Psoas muscle (tissue), 8 donors: ENCODE data around the gene CDK17. TPM values are rescaled to one million over a fixed set of nuclear protein-coding genes. Genes with fewer than 3 reads are reported as not detected.
"Not testable (repeated sequence)": the region's sequence is repeated elsewhere in the genome, so short reads cannot be mapped to it uniquely, and the experiment has no call there.

Source experiments
- ATAC-seq, 4 donors: fragments of 200-7000 bp; cut with Tn5 transposase; one replicate each; pipeline ENCODE4 v1.9.1; 2020; ENCODE audit warnings: moderate library complexity in 3 of 4, mild to moderate bottlenecking in 2 of 4
- DNase-seq, 2 donors: peaks; one replicate each; pipeline ENCODE4 v3.0.0-alpha.2; 2020
- H3K27ac ChIP-seq: fragments of 200-600 bp; one replicate; pipeline ENCODE4 v1.8.0; 2022
- H3K27me3 ChIP-seq, 3 donors: fragments of 200-600 bp in 1 of 3; one replicate each; pipeline versions ENCODE4 v1.6.1 to v1.8.0; 2013 to 2022; ENCODE audit warnings: low read length in 2 of 3, mild to moderate bottlenecking in 2 of 3, moderate library complexity in 1 of 3; ENCODE audit not compliant: insufficient read depth in 3 of 3
- H3K36me3 ChIP-seq, 2 donors: fragments of 200-600 bp in 1 of 2; one replicate each; pipeline versions ENCODE4 v1.6.1 to v1.8.0; 2013 to 2022; ENCODE audit warnings: low read depth in 1 of 2, mild to moderate bottlenecking in 1 of 2, moderate library complexity in 1 of 2; ENCODE audit not compliant: insufficient read depth in 1 of 2
- H3K4me1 ChIP-seq: fragments of 200-600 bp; one replicate; pipeline ENCODE4 v1.8.0; 2022
- H3K4me3 ChIP-seq: fragments of 200-600 bp; one replicate; pipeline ENCODE4 v1.8.0; 2022; ENCODE audit warnings: mild to moderate bottlenecking
- H3K9me3 ChIP-seq: fragments of 200-600 bp; one replicate; pipeline ENCODE4 v1.8.0; 2022
- CTCF ChIP-seq: fragments of 200-600 bp; IDR thresholded peaks from one replicate; pipeline ENCODE4 v1.8.0; 2022; ENCODE audit warnings: antibody characterized with exemption
- WGBS, 3 donors: extraction: QIAGEN DNeasy Blood & Tissue Kit; methylation state at CpG; one replicate each; pipeline versions ENCODE4 v1.1.6 to v1.1.7; 2013; 5-methylcytosine and 5-hydroxymethylcytosine counted together
- intact Hi-C, 2 donors: fragments of 100-400 bp; cut with DNase I; formaldehyde crosslinking; loops; one replicate each; pipeline versions ENCODE4 v1.11.0 to v1.14.2; 2022
- polyA plus RNA-seq, 3 donors: library from polyadenylated mRNA; stranded (reverse); fragments of 200-250 nt; gene quantifications; one replicate each; pipeline ENCODE4 v1.2.3, GENCODE V29; 2013
- total RNA-seq, 4 donors: library from RNA; stranded (reverse); fragmentation: NEBNext Ultra II Directional in 2 of 4; extraction: Animal tissue kit (Norgen Biotek cat#: 25700) in 2 of 4; gene quantifications; one replicate each; pipeline versions ENCODE4 v1.2.1 to v1.2.4, GENCODE V29; 2021 to 2023
- donor health status: healthy with polysubstance abuse.
- donor health status: DM: no; HTN: no; CAD: no; lungs with moderate emphysema.
- donor health status: Bipolar disorder and iron deficiency.
- donor health status: healthy.
- donor health status: DM: yes; HTN: yes; CAD: no.
- donor health status: DM: no; HTN: no; CAD: no.
- donor health status: DM: no; HTN: no; CAD: no.
- donor health status: DM: yes; HTN: yes; CAD: no.

The CDK17 gene
- total and polyA plus RNA-seq, 7 donors = 7.2 to 21.4 (median 13.3) TPM

- Histone ChIP-seq H3K27me3 (no peaks in the 10 kb centered on the region), H3K4me1 (no peaks in the 10 kb centered on the region), H3K27ac (no peak overlapping the region), H3K36me3 (no peaks in the 10 kb centered on the region), H3K4me3 (no peak overlapping the region), H3K9me3 (peaks cover 23% of the 10 kb centered on the region)
- intact Hi-C loops = no loop called here
- TF ChIP-seq CTCF = no peak
- no peak for ATAC-seq
- WGBS, 3 donors = 97 to 99% (median 99%) methylated on average over 3 of the region's 3 CpGs
- DNase-seq = no peak
Measured at GRCh38 chr12:96343347-96343954, 56.8 kb downstream of the CDK17 start.

DNA sequence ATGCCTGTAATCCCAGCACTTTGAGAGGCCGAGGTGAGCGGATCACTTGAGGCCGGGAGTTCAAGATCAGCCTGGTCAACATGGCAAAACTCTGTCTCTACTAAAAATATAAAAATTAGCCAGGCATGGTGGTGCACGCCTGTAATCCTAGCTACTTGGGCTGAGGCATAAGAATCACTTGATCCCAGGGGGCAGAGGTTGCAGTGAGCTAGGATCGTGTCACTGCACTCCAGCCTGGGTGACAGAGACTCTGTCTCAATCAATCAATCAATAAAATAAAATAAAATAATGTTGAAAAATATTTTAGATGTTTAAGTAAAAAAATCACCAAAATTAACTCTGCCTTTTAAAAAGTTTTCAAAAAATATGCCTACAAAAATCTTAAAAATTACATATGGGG lies 60.6 kb downstream of the CDK17 start:
- ATAC-seq, H3K27ac ChIP-seq, H3K27me3 ChIP-seq, DNase-seq, intact Hi-C loops, H3K36me3 ChIP-seq, H3K4me3 ChIP-seq, H3K4me1 ChIP-seq: not testable (repeated sequence)
- H3K9me3 ChIP-seq = peaks cover 26% of the 10 kb centered on the region
- 84 to 97% (median 87%) methylated on average over 5 of the region's 5 CpGs for WGBS, 3 donors

GRCh38 chr12:96338852-96339471 lies 61.3 kb downstream of the CDK17 start:
- TF ChIP-seq CTCF = no peak
- no peaks in the 10 kb centered on the region for H3K36me3 ChIP-seq

GRCh38 chr12:96337953-96338352 lies 62.3 kb downstream of the CDK17 start:
- intact Hi-C loops = no loop called here
- no peak overlapping the region for H3K4me3 ChIP-seq
- H3K36me3 ChIP-seq = no peaks in the 10 kb centered on the region
- DNase-seq (no peak), ATAC-seq (no peak)
- TF ChIP-seq CTCF = no peak
- peaks cover 9% of the 10 kb centered on the region for H3K9me3 ChIP-seq
- no peaks in the 10 kb centered on the region for H3K27me3 ChIP-seq
- no peak overlapping the region for H3K27ac ChIP-seq
- H3K4me1 ChIP-seq = no peaks in the 10 kb centered on the region

More at GRCh38 chr12:96338852-96339471, 61.3 kb downstream of the CDK17 start:
- Histone ChIP-seq H3K27ac (no peak overlapping the region), H3K9me3 (peaks cover 19% of the 10 kb centered on the region), H3K4me3 (no peak overlapping the region), H3K27me3 (no peaks in the 10 kb centered on the region), H3K4me1 (no peaks in the 10 kb centered on the region)
- intact Hi-C loops = no loop called here
- DNase-seq = no peak
- WGBS, 3 donors = 26 to 34% (median 31%) methylated on average over 3 of the region's 3 CpGs
- peak in 3 of 4 donors; percentile 37 to 69 (median 46) for ATAC-seq

- no peaks in the 10 kb centered on the region for H3K27me3 ChIP-seq
- 97 to 99% (median 97%) methylated on average over 4 of the region's 4 CpGs for WGBS, 3 donors
- ATAC-seq (no peak), DNase-seq (no peak)
- H3K4me1 ChIP-seq = no peaks in the 10 kb centered on the region
- no peak overlapping the region for H3K27ac ChIP-seq
- H3K9me3 ChIP-seq = peaks cover 9% of the 10 kb centered on the region
- H3K4me3 ChIP-seq = no peak overlapping the region
- no peak for TF ChIP-seq CTCF
- intact Hi-C loops = no loop called here
- H3K36me3 ChIP-seq = no peaks in the 10 kb centered on the region
Measured at GRCh38 chr12:96336489-96336888, 63.8 kb downstream of the CDK17 start.
